IPS-NIHi7 (cell line): ENCODE data around the gene SRGAP1.
"Not testable (repeated sequence)": the region's sequence is repeated elsewhere in the genome, so short reads cannot be mapped to it uniquely, and the experiment has no call there.

Experiments
- DNase-seq: peaks from one replicate; pipeline ENCODE4 v3.0.0; 2012; ENCODE audit warnings: mixed read lengths; ENCODE audit errors: extremely low spot score

The SRGAP1 gene

GRCh38 chr12:63867053-63867452 lies 22.6 kb downstream of the SRGAP1 start:
- no peak for DNase-seq

- DNase-seq, result no peak
These were observed 25.2 kb downstream of the SRGAP1 start for GRCh38 chr12:63869656-63870055.

GRCh38 chr12:63870838-63871237 lies 26.3 kb downstream of the SRGAP1 start:
- DNase-seq, result no peak

- DNase-seq, result no peak
These were observed 30.5 kb downstream of the SRGAP1 start for GRCh38 chr12:63874897-63875480.

- no peak for DNase-seq
These were observed 31.2 kb downstream of the SRGAP1 start for GRCh38 chr12:63875703-63876102.

GRCh38 chr12:63876980-63877379 lies 32.5 kb downstream of the SRGAP1 start:
- DNase-seq, result no peak

GRCh38 chr12:63877693-63878092 lies 33.2 kb downstream of the SRGAP1 start:
- DNase-seq, result no peak

GRCh38 chr12:63880235-63880634 lies 35.7 kb downstream of the SRGAP1 start:
- not testable (repeated sequence) for DNase-seq

- DNase-seq, result no peak
These were observed 36.3 kb downstream of the SRGAP1 start for GRCh38 chr12:63880742-63881263.

GRCh38 chr12:63882844-63883243 lies 38.3 kb downstream of the SRGAP1 start:
- peak; percentile 42 for DNase-seq

- no peak for DNase-seq
These were observed 40.9 kb downstream of the SRGAP1 start for GRCh38 chr12:63885401-63885800.

GRCh38 chr12:63888908-63889635 lies 44.6 kb downstream of the SRGAP1 start:
- no peak for DNase-seq

GRCh38 chr12:63889721-63890509 lies 45.4 kb downstream of the SRGAP1 start:
- DNase-seq, result no peak

- no peak for DNase-seq
These were observed 48.7 kb downstream of the SRGAP1 start for GRCh38 chr12:63893170-63893569.

- DNase-seq, result no peak
These were observed 49.6 kb downstream of the SRGAP1 start for GRCh38 chr12:63894132-63894531.

- no peak for DNase-seq
These were observed 51.3 kb downstream of the SRGAP1 start for GRCh38 chr12:63895841-63896240.

- no peak for DNase-seq
These were observed 53.4 kb downstream of the SRGAP1 start for GRCh38 chr12:63897931-63898330.

GRCh38 chr12:63898764-63899337 lies 54.4 kb downstream of the SRGAP1 start:
- DNase-seq, result no peak

- no peak for DNase-seq
These were observed 54.9 kb downstream of the SRGAP1 start for GRCh38 chr12:63899396-63899795.

GRCh38 chr12:63900922-63901793 lies 56.7 kb downstream of the SRGAP1 start:
- DNase-seq, result no peak

GRCh38 chr12:63904653-63905052 lies 60.2 kb downstream of the SRGAP1 start:
- no peak for DNase-seq
